Measurements from ENCODE around the gene DMAP1.

Gene DMAP1

GRCh38 chr1:44256762-44257554 lies 43.7 kb downstream of the DMAP1 start:
- DNase-seq: no peak

- DNase-seq: no peak
Measured at GRCh38 chr1:44259090-44259489, 45.8 kb downstream of the DMAP1 start.

GRCh38 chr1:44260792-44261170 lies 47.5 kb downstream of the DMAP1 start:
- DNase-seq: no peak

DNA sequence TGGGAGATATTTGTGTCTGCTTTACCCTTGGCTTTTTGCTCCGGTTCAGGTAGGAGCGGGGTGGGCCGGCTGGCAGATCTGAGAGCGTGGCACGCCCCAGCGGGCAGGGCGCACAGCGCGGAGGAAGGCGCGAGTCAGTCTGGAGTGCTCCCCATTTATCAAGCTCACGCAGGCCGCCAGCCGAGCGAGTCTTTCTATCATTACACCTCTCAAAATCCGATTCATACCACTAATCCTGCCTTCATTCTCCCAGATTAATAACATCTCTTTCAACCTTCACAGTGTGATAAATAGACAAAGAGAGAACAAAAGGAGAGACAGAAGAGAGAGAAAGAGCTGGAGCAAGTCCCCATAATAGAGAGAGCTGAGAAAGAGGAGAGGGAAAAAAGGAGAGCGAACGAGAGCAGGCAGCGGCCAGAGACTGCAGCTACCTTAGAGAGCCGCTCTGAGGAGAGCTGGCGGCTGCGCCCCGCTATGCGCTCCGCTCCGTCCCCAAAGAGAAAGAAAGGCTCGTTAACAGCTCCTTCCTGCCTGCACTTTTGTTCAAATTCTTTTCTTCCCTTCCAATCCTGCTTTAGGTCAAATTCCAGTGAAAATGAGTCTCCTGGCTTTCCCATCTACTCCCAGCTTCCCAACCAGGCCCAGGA lies 48.0 kb downstream of the DMAP1 start:
- no peak for DNase-seq

DNA sequence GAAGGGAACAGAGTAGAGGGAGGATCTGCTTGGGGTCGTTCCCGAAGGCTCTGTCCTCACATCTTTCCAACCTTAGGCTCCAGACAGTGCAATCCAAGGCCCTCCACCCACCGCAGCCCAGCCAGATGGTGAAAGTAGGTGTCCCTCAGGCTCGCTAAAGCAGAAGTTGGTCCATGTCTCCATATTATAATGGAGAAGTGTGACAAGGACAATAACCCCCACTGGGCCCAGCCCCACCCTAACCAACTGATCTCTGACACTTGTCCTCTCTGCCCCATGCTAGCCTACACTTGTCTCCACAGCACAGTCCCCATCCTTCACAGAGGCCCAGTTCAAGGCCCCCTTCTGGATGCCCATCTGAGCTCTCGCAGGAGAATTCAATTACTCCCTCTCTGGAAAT lies 48.7 kb downstream of the DMAP1 start:
- DNase-seq: no peak

- DNase-seq: no peak
Measured at GRCh38 chr1:44262414-44262813, 49.1 kb downstream of the DMAP1 start.

- no peak for DNase-seq
Measured at GRCh38 chr1:44262816-44263567, 49.7 kb downstream of the DMAP1 start.

DNA sequence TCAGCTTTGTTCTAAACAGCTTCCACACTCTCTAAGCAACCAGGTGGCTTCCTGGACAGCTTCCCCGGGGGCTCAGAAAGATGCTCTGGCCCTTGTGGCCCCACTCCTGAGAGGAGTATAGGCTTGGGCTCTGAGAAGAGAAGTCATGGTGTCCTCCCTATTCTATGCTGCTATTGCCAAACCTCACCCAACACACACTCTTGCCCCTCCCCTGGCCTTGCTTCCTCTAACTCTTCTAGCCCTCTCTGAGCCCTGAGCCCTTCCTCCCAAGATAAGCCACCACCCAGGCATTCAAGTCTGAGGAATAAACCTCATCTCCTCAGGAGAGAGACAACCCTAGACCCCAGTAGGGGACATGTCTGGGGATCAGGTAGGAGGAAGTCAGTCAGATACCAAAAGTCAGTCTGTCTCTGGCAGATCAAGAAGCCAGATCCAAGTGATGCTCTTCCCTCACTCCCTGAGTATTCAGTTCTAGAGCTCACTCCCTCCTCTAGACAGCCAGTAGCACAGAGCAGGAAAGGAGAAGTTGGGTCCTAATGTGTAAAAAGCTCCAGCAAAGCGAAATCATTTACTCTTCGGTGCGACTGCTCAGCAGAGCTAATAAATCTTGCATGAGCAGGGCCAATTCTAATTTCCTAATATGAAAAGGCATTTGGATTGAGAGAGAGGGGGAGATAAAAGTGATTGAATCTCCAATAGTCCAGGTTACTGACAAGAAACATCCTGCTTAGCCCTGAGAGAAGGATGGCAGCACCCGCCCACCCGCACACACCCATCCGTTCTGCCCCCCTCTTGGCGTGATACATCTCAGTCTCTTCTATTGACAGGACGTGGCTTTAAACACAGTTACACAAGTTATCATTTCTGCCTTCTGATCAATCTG lies 50.5 kb downstream of the DMAP1 start:
- no peak for DNase-seq

DNA sequence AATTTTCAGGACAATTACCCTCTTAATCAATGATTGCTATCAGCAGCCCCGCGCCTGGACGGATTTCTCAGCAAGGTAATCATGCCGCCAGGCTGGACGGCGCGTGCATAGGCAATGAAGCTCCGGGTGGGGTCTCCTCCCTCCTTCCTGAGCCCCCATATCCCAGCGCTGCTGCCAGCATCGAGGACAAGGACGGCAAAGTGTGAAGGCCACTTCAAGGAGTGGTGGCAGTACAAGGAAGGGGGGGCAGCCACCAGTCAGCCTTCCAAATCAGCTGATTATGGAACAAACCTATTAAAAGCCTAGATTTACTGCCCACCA lies 51.1 kb downstream of the DMAP1 start:
- no peak for DNase-seq

DNA sequence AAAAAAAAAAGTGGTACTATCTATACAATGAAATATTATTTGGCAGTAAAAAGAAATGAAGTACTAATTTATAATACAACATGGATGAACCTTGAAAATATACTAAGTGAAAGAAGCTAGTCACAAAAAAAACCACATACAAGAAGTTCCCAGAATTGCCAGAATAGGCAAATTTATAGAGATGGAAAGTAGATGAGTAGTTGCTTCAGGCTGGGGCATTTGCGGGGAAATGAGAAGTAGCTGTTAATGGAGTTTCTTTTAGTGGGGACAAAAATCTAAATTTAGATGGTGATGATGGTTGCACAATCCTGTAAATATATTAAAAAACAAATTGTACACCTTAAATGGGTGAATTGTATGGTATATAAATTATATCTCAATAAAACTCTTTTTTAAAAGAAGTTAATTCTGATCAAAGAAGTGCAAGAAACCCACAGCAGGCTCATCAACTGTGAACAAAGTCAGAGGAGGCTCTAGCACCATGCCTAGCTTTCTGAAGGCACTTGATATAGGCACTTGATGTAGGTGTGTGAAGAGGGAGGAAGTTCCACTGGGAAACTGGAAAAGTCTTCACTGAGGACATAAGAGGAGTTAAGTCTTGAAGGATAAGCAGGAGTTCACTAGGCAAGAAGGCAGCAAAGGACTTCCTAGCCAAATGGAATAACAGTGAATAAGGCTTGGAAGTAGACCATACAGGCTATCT lies 52.5 kb downstream of the DMAP1 start:
- DNase-seq: no peak

GRCh38 chr1:44266400-44267344 lies 53.4 kb downstream of the DMAP1 start:
- no peak for DNase-seq

DNA sequence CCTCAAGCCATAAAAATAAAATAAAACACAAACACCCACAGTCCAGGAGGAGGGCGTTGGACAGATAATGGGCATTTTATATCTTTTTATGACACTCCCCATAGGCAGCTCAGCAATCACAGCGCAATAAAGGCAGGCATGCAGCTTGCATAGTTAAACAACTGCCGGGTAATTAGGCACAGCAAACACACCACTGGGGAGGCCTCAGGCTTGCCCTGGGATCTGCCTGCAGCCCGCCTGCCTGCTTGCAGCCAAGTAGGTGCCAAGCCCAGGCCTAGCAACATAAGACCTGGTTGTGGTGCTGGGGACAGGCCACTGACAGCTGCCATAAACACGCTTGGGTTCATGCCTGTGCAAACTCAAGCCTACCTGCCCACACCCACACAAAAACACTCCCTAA lies 54.2 kb downstream of the DMAP1 start:
- no peak for DNase-seq

DNA sequence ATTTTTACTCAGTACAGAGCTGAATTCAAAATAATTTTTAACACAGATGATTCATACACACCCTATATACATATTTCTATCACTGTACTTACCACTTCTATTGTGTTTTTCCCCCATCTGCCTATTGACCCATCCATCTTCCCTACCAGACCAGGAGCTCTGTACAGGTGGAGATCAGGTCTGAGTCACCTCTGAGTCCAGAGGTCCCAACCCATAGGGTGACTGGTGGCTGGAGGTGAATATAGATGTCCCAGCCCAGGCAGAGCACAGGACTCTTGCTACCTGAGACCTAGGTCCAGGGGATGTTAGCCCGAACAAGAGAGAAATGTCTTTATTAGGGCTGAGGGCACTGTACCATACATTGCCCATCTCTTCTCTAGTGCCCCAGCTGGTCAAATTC lies 54.8 kb downstream of the DMAP1 start:
- DNase-seq: no peak
